Activated CD4-positive, alpha-beta T cell treated with anti-CD3 and anti-CD28 coated beads, Interleukin-2, amount 10 ng/mL, durations not matched to agents 24 days and 14 days (primary cell): ENCODE measurements around the gene TMEM200B. TPM values are rescaled to one million over a fixed set of nuclear protein-coding genes. Genes with fewer than 3 reads are reported as not detected.
"Not testable (repeated sequence)": the region's sequence is repeated elsewhere in the genome, so short reads cannot be mapped to it uniquely, and the experiment has no call there.

ENCODE experiments used
- DNase-seq: peaks from one replicate; pipeline ENCODE4 v3.0.0; 2022
- H3K27ac Mint-ChIP-seq: one replicate; pipeline ENCODE4 v1.8.0; 2022; ENCODE audit warnings: mild to moderate bottlenecking, mixed read lengths
- H3K27me3 Mint-ChIP-seq: one replicate; pipeline ENCODE4 v1.8.0; 2022; ENCODE audit warnings: mixed read lengths
- H3K36me3 Mint-ChIP-seq: one replicate; pipeline ENCODE4 v1.8.0; 2022; ENCODE audit warnings: low read depth, mild to moderate bottlenecking, mixed read lengths
- H3K4me1 Mint-ChIP-seq: one replicate; pipeline ENCODE4 v1.8.0; 2021; ENCODE audit warnings: mixed read lengths
- H3K4me3 Mint-ChIP-seq: one replicate; pipeline ENCODE4 v1.8.0; 2022; ENCODE audit warnings: mild to moderate bottlenecking, moderate library complexity, mixed read lengths
- H3K9me3 Mint-ChIP-seq: one replicate; pipeline ENCODE4 v1.8.0; 2021; ENCODE audit warnings: mixed read lengths
- intact Hi-C: fragments of 100-400 bp; cut with micrococcal nuclease; formaldehyde crosslinking; loops from one replicate; pipeline ENCODE4 v1.15.1; 2023
- total RNA-seq: library from RNA; stranded (reverse); gene quantifications from 2 replicates; pipeline ENCODE4 v1.2.3, GENCODE V29; 2022

Gene TMEM200B
- total RNA-seq, 1 donor from 2014 or later = 0.72 TPM

- peaks cover 86% of the 10 kb centered on the region for H3K36me3 Mint-ChIP-seq
- no peaks in the 10 kb centered on the region for H3K9me3 Mint-ChIP-seq
- H3K4me1 Mint-ChIP-seq = no peaks in the 10 kb centered on the region
- H3K27ac Mint-ChIP-seq = no peak overlapping the region
- no peak overlapping the region for H3K4me3 Mint-ChIP-seq
- H3K27me3 Mint-ChIP-seq = no peaks in the 10 kb centered on the region
- DNase-seq = no peak
- intact Hi-C loops = no loop called here
These were observed 28.5 kb upstream of the TMEM200B start for GRCh38 chr1:29152046-29152805.

- peaks cover 87% of the 10 kb centered on the region for H3K36me3 Mint-ChIP-seq
- DNase-seq, H3K27ac Mint-ChIP-seq, H3K9me3 Mint-ChIP-seq, H3K4me3 Mint-ChIP-seq, intact Hi-C loops, H3K4me1 Mint-ChIP-seq, H3K27me3 Mint-ChIP-seq: not testable (repeated sequence)
These were observed 26.6 kb upstream of the TMEM200B start for GRCh38 chr1:29150346-29150745.

GRCh38 chr1:29148656-29149491, 25.2 kb upstream of the TMEM200B start:
- H3K27me3 Mint-ChIP-seq = no peaks in the 10 kb centered on the region
- no peak for DNase-seq

GRCh38 chr1:29145739-29146437, 22.2 kb upstream of the TMEM200B start:
- no peaks in the 10 kb centered on the region for H3K27me3 Mint-ChIP-seq
- no peak overlapping the region for H3K4me3 Mint-ChIP-seq
- no peak for DNase-seq
- intact Hi-C loops = no loop called here
- no peaks in the 10 kb centered on the region for H3K9me3 Mint-ChIP-seq
- H3K4me1 Mint-ChIP-seq = peaks cover 3% of the 10 kb centered on the region
- H3K27ac Mint-ChIP-seq = peak overlapping the region; percentile 3
- peaks cover 65% of the 10 kb centered on the region for H3K36me3 Mint-ChIP-seq

More at GRCh38 chr1:29148656-29149491, 25.2 kb upstream of the TMEM200B start:
- Mint-ChIP-seq H3K4me3 (no peak overlapping the region), H3K9me3 (no peaks in the 10 kb centered on the region), H3K36me3 (peaks cover 77% of the 10 kb centered on the region), H3K27ac (peak overlapping the region; percentile 16), H3K4me1 (peaks cover 3% of the 10 kb centered on the region)
- intact Hi-C loops = no loop called here

GRCh38 chr1:29144178-29144577, 20.5 kb upstream of the TMEM200B start:
- DNase-seq = no peak
- Mint-ChIP-seq H3K4me3 (no peak overlapping the region), H3K9me3 (no peaks in the 10 kb centered on the region), H3K4me1 (peaks cover 3% of the 10 kb centered on the region), H3K27ac (no peak overlapping the region), H3K27me3 (no peaks in the 10 kb centered on the region), H3K36me3 (peaks cover 49% of the 10 kb centered on the region)
- intact Hi-C loops = no loop called here

- Mint-ChIP-seq H3K36me3 (peaks cover 34% of the 10 kb centered on the region), H3K9me3 (no peaks in the 10 kb centered on the region), H3K4me1 (peaks cover 3% of the 10 kb centered on the region), H3K27me3 (no peaks in the 10 kb centered on the region), H3K27ac (no peak overlapping the region), H3K4me3 (no peak overlapping the region)
- no peak for DNase-seq
- intact Hi-C loops = no loop called here
These were observed 19.0 kb upstream of the TMEM200B start for GRCh38 chr1:29142714-29143113.

- Mint-ChIP-seq H3K9me3 (no peaks in the 10 kb centered on the region), H3K4me3 (no peak overlapping the region), H3K27me3 (peaks cover 6% of the 10 kb centered on the region), H3K4me1 (peaks cover 2% of the 10 kb centered on the region), H3K27ac (no peak overlapping the region), H3K36me3 (no peaks in the 10 kb centered on the region)
- DNase-seq = no peak
- intact Hi-C loops = no loop called here
These were observed 12.8 kb upstream of the TMEM200B start for GRCh38 chr1:29136391-29136915.

- no peak overlapping the region for H3K27ac Mint-ChIP-seq
- H3K9me3 Mint-ChIP-seq = no peaks in the 10 kb centered on the region
- H3K27me3 Mint-ChIP-seq = peaks cover 10% of the 10 kb centered on the region
- peaks cover 2% of the 10 kb centered on the region for H3K4me1 Mint-ChIP-seq
- no peaks in the 10 kb centered on the region for H3K36me3 Mint-ChIP-seq
- H3K4me3 Mint-ChIP-seq = no peak overlapping the region
- intact Hi-C loops = no loop called here
- no peak for DNase-seq
These were observed 11.0 kb upstream of the TMEM200B start for GRCh38 chr1:29134695-29135028.

- no peak for DNase-seq
- Mint-ChIP-seq H3K9me3 (no peaks in the 10 kb centered on the region), H3K4me3 (no peak overlapping the region), H3K4me1 (peaks cover 2% of the 10 kb centered on the region), H3K27me3 (peaks cover 10% of the 10 kb centered on the region), H3K27ac (no peak overlapping the region), H3K36me3 (no peaks in the 10 kb centered on the region)
- intact Hi-C loops = no loop called here
These were observed 10.4 kb upstream of the TMEM200B start for GRCh38 chr1:29133861-29134694.

- DNase-seq, H3K27ac Mint-ChIP-seq, H3K4me1 Mint-ChIP-seq, intact Hi-C loops, H3K9me3 Mint-ChIP-seq, H3K36me3 Mint-ChIP-seq, H3K4me3 Mint-ChIP-seq: not testable (repeated sequence)
- peaks cover 12% of the 10 kb centered on the region for H3K27me3 Mint-ChIP-seq
These were observed 7.4 kb upstream of the TMEM200B start for GRCh38 chr1:29131056-29131455.

- Mint-ChIP-seq H3K9me3 (no peaks in the 10 kb centered on the region), H3K4me1 (peaks cover 8% of the 10 kb centered on the region), H3K27me3 (peaks cover 19% of the 10 kb centered on the region), H3K27ac (no peak overlapping the region), H3K4me3 (no peak overlapping the region), H3K36me3 (no peaks in the 10 kb centered on the region)
- intact Hi-C loops = loop anchor here (10.0 kb wide), 1 partner anchor 65 kb away; no protein-coding TSS in a partner anchor
- no peak for DNase-seq
These were observed 6.2 kb upstream of the TMEM200B start for GRCh38 chr1:29129916-29130315.

- Mint-ChIP-seq H3K27me3 (peaks cover 19% of the 10 kb centered on the region), H3K36me3 (no peaks in the 10 kb centered on the region), H3K9me3 (no peaks in the 10 kb centered on the region), H3K27ac (no peak overlapping the region), H3K4me3 (no peak overlapping the region), H3K4me1 (peaks cover 8% of the 10 kb centered on the region)
- intact Hi-C loops = loop anchor here (10.0 kb wide), 1 partner anchor 64 kb away; no protein-coding TSS in a partner anchor
- no peak for DNase-seq
These were observed 5.0 kb upstream of the TMEM200B start for GRCh38 chr1:29128739-29129138.

- peak overlapping the region; percentile 80 for H3K4me3 Mint-ChIP-seq
- peaks cover 18% of the 10 kb centered on the region for H3K27me3 Mint-ChIP-seq
- DNase-seq = no peak
- no peaks in the 10 kb centered on the region for H3K9me3 Mint-ChIP-seq
- intact Hi-C loops = loop anchor here (10.0 kb wide), 1 partner anchor 61 kb away; no protein-coding TSS in a partner anchor
- H3K36me3 Mint-ChIP-seq = no peaks in the 10 kb centered on the region
- H3K4me1 Mint-ChIP-seq = peaks cover 6% of the 10 kb centered on the region
- H3K27ac Mint-ChIP-seq = no peak overlapping the region
These were observed 2.5 kb upstream of the TMEM200B start for GRCh38 chr1:29126198-29126597.
